ENCODE results near the gene SP3. TPM values are rescaled to one million over a fixed set of nuclear protein-coding genes. Genes with fewer than 3 reads are reported as not detected.

Gene SP3
- total RNA-seq, 3 donors from 2014 or later = 104 to 174 (median 134) TPM

- intact Hi-C loops (cut with DNase I; ENCODE audit: low total_unique reads) = no loop called here
- no peaks in the 10 kb centered on the region for H3K27me3 ChIP-seq
- H3K27ac ChIP-seq = no peak overlapping the region
- H3K36me3 ChIP-seq = no peaks in the 10 kb centered on the region
- no peak for DNase-seq (ENCODE audit: low spot score in 2 of 2)
- TF ChIP-seq, protein P1, sequence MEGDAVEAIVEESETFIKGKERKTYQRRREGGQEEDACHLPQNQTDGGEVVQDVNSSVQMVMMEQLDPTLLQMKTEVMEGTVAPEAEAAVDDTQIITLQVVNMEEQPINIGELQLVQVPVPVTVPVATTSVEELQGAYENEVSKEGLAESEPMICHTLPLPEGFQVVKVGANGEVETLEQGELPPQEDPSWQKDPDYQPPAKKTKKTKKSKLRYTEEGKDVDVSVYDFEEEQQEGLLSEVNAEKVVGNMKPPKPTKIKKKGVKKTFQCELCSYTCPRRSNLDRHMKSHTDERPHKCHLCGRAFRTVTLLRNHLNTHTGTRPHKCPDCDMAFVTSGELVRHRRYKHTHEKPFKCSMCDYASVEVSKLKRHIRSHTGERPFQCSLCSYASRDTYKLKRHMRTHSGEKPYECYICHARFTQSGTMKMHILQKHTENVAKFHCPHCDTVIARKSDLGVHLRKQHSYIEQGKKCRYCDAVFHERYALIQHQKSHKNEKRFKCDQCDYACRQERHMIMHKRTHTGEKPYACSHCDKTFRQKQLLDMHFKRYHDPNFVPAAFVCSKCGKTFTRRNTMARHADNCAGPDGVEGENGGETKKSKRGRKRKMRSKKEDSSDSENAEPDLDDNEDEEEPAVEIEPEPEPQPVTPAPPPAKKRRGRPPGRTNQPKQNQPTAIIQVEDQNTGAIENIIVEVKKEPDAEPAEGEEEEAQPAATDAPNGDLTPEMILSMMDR (IDR thresholded peaks at IDR 0.05) = no peak
- no peak for TF ChIP-seq POLR2A (IDR thresholded peaks at IDR 0.05)
- no peak for TF ChIP-seq POLR2AphosphoS5 (IDR thresholded peaks at IDR 0.05)
- no peaks in the 10 kb centered on the region for H3K9me3 ChIP-seq
- H3K4me1 ChIP-seq = peaks cover 0 to 8% of the 10 kb centered on the region in 2 donors
- no peak overlapping the region for H3K4me3 ChIP-seq
Measured at GRCh38 chr2:173970516-173970924, 5.3 kb upstream of the SP3 start.

- Histone ChIP-seq H3K27ac (no peak overlapping the region), H3K4me1 (peaks cover 0 to 8% of the 10 kb centered on the region in 2 donors), H3K4me3 (no peak overlapping the region), H3K9me3 (no peaks in the 10 kb centered on the region), H3K27me3 (no peaks in the 10 kb centered on the region), H3K36me3 (no peaks in the 10 kb centered on the region)
- intact Hi-C loops (cut with DNase I; ENCODE audit: low total_unique reads) = no loop called here
- DNase-seq (ENCODE audit: low spot score in 2 of 2) = no peak
- TF ChIP-seq POLR2A (IDR thresholded peaks at IDR 0.05) (no peak), POLR2AphosphoS5 (IDR thresholded peaks at IDR 0.05) (no peak)
- TF ChIP-seq, protein P1 (IDR thresholded peaks at IDR 0.05) = no peak
Measured at GRCh38 chr2:173969886-173970285, 4.7 kb upstream of the SP3 start.

- Histone ChIP-seq H3K27ac (no peak overlapping the region), H3K9me3 (no peaks in the 10 kb centered on the region), H3K36me3 (no peaks in the 10 kb centered on the region), H3K27me3 (no peaks in the 10 kb centered on the region), H3K4me3 (no peak overlapping the region), H3K4me1 (peaks cover 0 to 8% of the 10 kb centered on the region in 2 donors)
- TF ChIP-seq, protein P1 (IDR thresholded peaks at IDR 0.05) = no peak
- TF ChIP-seq POLR2A (IDR thresholded peaks at IDR 0.05) (no peak), POLR2AphosphoS5 (IDR thresholded peaks at IDR 0.05) (no peak)
- intact Hi-C loops (cut with DNase I; ENCODE audit: low total_unique reads) = no loop called here
- DNase-seq (ENCODE audit: low spot score in 2 of 2) = no peak
Measured at GRCh38 chr2:173968551-173968950, 3.4 kb upstream of the SP3 start.

GRCh38 chr2:173966274-173967098, 1.3 kb upstream of the SP3 start:
- TF ChIP-seq, protein P1 (IDR thresholded peaks at IDR 0.05) = no peak
- TF ChIP-seq POLR2AphosphoS5 (IDR thresholded peaks at IDR 0.05) (no peak), POLR2A (IDR thresholded peaks at IDR 0.05) (no peak)
- Histone ChIP-seq H3K27ac (peak overlapping the region; percentile 99), H3K4me1 (peaks cover 0 to 8% of the 10 kb centered on the region in 2 donors), H3K27me3 (no peaks in the 10 kb centered on the region), H3K9me3 (peaks cover 0 to under 1% of the 10 kb centered on the region in 2 donors), H3K36me3 (no peaks in the 10 kb centered on the region), H3K4me3 (peak overlapping the region; percentile 83 to 99 (median 98))
- intact Hi-C loops (cut with DNase I; ENCODE audit: low total_unique reads) = no loop called here
- DNase-seq (ENCODE audit: low spot score in 2 of 2) = no peak
